Effector memory CD8-positive, alpha-beta T cell (primary cell): ENCODE results near the gene PSMD8.
A peak's percentile ranks its signal among the peaks of the same experiment; 100 is the strongest.

Experiments
- ATAC-seq: fragments of 150-1000 bp; cut with Tn5 transposase; replicated peaks from 2 replicates; pipeline ENCODE4 v1.10.0; 2021; ENCODE audit warnings: mild to moderate bottlenecking, moderate library complexity
- DNase-seq, 3 experiments: peaks; one replicate each; pipeline ENCODE4 v3.0.0; 2021
- H3K27ac Mint-ChIP-seq, 2 donors: one replicate each; pipeline ENCODE4 v1.8.0; 2022; ENCODE audit warnings: mild to moderate bottlenecking in 2 of 2, mixed read lengths in 2 of 2, moderate library complexity in 2 of 2
- H3K27me3 Mint-ChIP-seq, 2 donors: one replicate each; pipeline ENCODE4 v1.8.0; 2022; ENCODE audit warnings: mixed read lengths in 2 of 2
- H3K36me3 Mint-ChIP-seq: one replicate; pipeline ENCODE4 v1.8.0; 2022; ENCODE audit warnings: mild to moderate bottlenecking, moderate library complexity, mixed read lengths; ENCODE audit not compliant: insufficient read depth
- H3K4me1 Mint-ChIP-seq, 2 donors: one replicate each; pipeline ENCODE4 v1.8.0; 2022; ENCODE audit warnings: low read depth in 2 of 2, mixed read lengths in 2 of 2
- H3K4me3 Mint-ChIP-seq, 2 donors: one replicate each; pipeline ENCODE4 v1.8.0; 2022; ENCODE audit warnings: mild to moderate bottlenecking in 2 of 2, mixed read lengths in 2 of 2, moderate library complexity in 2 of 2
- H3K9me3 Mint-ChIP-seq, 2 donors: one replicate each; pipeline ENCODE4 v1.8.0; 2022; ENCODE audit warnings: mixed read lengths in 2 of 2

PSMD8 gene

DNA sequence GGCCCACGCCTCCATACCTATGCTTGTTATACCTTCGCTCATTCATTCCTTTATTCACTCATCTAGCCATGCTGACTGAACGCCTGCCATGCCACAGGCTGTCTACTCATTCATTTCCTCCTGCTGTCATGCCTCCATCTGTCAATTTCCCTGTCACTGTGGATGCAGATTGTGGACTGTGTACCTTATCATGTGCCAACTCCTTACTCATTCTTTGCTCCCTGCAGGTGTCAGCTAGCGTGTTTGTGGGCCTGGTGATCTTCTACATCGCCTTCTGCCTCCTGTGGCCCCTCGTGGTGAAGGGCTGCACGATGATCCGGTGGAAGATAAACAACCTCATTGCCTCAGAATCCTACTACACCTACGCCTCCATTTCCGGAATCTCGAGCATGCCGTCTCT, 4.1 kb upstream of the PSMD8 start:
- Mint-ChIP-seq H3K4me3 (no peak overlapping the region), H3K36me3 (peaks cover 10% of the 10 kb centered on the region), H3K27ac (no peak overlapping the region), H3K27me3 (peaks cover 5 to 36% of the 10 kb centered on the region in 2 donors), H3K9me3 (no peaks in the 10 kb centered on the region), H3K4me1 (peaks cover 9 to 13% of the 10 kb centered on the region in 2 donors)
- ATAC-seq (no peak), DNase-seq (no peak)

GRCh38 chr19:38371081-38371480, 3.3 kb upstream of the PSMD8 start:
- Mint-ChIP-seq H3K36me3 (peaks cover 13% of the 10 kb centered on the region), H3K4me3 (no peak overlapping the region), H3K27ac (no peak overlapping the region), H3K4me1 (peaks cover 16 to 21% of the 10 kb centered on the region in 2 donors), H3K27me3 (peaks cover 5 to 34% of the 10 kb centered on the region in 2 donors), H3K9me3 (no peaks in the 10 kb centered on the region)
- no peak for ATAC-seq
- DNase-seq: no peak

GRCh38 chr19:38373907-38374331, 452 bp upstream of the PSMD8 start:
- peak overlapping the region; percentile 98 to 100 for H3K4me3 Mint-ChIP-seq

DNA sequence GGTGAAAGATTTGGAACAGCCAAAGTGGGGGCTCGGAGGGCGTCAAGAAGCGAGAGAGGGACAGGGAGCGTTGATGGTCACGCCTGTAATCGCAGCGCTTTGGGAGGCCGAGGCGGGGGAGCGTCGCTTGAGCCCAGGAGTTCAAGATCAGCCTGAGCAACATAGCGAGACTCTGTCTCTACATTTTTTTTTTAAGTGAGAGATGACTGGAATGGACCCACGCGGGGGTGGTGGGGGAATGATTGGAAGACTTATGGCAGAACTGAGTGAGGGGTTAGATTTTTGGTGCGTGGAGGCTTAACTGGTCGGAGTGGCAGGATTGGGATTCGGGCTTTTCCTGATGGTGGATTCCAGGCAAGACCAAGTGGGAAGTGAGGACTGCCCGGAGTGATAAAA, 725 bp downstream of the PSMD8 start:
- peak overlapping the region; percentile 98 to 99 for H3K27ac Mint-ChIP-seq
- ATAC-seq (no peak), DNase-seq (no peak)
- peak overlapping the region; percentile 98 to 100 for H3K4me3 Mint-ChIP-seq
- H3K27me3 Mint-ChIP-seq: peaks cover 0 to 9% of the 10 kb centered on the region in 2 donors
- H3K9me3 Mint-ChIP-seq: no peaks in the 10 kb centered on the region
- peaks cover 40% of the 10 kb centered on the region for H3K36me3 Mint-ChIP-seq
- peaks cover 26 to 29% of the 10 kb centered on the region in 2 donors for H3K4me1 Mint-ChIP-seq

More at GRCh38 chr19:38373907-38374331, 452 bp upstream of the PSMD8 start:
- no peak for DNase-seq
- H3K36me3 Mint-ChIP-seq: peaks cover 33% of the 10 kb centered on the region
- H3K27ac Mint-ChIP-seq: peak overlapping the region; percentile 98 to 99
- H3K9me3 Mint-ChIP-seq: no peaks in the 10 kb centered on the region
- no peak for ATAC-seq
- H3K4me1 Mint-ChIP-seq: peaks cover 24 to 27% of the 10 kb centered on the region in 2 donors
- peaks cover 5 to 13% of the 10 kb centered on the region in 2 donors for H3K27me3 Mint-ChIP-seq

DNA sequence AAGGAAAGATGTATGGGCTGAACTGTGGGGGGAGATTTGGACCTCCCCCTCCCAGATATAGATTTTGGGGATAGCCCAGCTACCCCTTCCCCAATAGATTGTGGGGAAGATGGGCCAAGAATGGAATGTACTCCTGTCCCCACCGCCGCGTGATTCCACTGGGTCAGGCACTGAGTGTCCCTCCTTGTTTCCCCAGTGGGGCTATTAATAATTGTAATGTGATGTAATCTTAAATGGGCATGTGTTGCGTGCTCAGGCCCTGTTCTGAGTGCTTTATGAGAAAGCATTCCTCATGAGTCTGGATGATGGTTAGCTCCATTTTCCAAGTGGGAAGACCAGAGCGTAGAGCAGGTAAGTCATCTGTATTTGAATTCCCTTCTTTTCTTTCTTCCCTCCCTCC, 1.4 kb downstream of the PSMD8 start:
- peak overlapping the region; percentile 98 to 99 for H3K27ac Mint-ChIP-seq
- no peaks in the 10 kb centered on the region for H3K9me3 Mint-ChIP-seq
- DNase-seq (no peak), ATAC-seq (no peak)
- peak overlapping the region; percentile 98 to 100 for H3K4me3 Mint-ChIP-seq
- peaks cover 28 to 31% of the 10 kb centered on the region in 2 donors for H3K4me1 Mint-ChIP-seq
- peaks cover 46% of the 10 kb centered on the region for H3K36me3 Mint-ChIP-seq
- H3K27me3 Mint-ChIP-seq: peaks cover 0 to 2% of the 10 kb centered on the region in 2 donors

DNA sequence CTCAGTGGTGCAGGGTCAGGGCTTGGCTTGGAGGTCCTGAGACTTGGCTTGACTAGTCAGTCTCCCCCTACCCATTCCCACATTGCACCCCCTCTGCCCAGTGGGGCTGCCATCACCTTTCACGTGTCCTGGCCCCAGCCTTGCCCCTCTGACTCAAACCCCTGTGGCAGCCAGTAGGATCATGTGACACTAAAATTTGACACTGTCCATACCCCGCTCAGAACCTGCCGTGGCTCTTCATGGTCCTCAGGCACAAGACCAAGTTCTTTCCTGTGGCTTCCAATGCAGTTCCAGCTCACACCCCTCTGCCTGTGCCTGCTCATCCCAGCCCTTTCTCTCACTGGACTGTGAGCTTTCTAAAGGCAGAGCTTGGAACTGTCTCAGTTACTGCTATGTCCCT, 2.2 kb downstream of the PSMD8 start:
- peak overlapping the region; percentile 98 to 100 for H3K4me3 Mint-ChIP-seq
- ATAC-seq: no peak
- no peaks in the 10 kb centered on the region for H3K9me3 Mint-ChIP-seq
- H3K27me3 Mint-ChIP-seq: no peaks in the 10 kb centered on the region
- DNase-seq: no peak
- H3K4me1 Mint-ChIP-seq: peaks cover 28 to 31% of the 10 kb centered on the region in 2 donors
- H3K36me3 Mint-ChIP-seq: peaks cover 53% of the 10 kb centered on the region
- H3K27ac Mint-ChIP-seq: peak overlapping the region in 1 of 2 donors; percentile 81

DNA sequence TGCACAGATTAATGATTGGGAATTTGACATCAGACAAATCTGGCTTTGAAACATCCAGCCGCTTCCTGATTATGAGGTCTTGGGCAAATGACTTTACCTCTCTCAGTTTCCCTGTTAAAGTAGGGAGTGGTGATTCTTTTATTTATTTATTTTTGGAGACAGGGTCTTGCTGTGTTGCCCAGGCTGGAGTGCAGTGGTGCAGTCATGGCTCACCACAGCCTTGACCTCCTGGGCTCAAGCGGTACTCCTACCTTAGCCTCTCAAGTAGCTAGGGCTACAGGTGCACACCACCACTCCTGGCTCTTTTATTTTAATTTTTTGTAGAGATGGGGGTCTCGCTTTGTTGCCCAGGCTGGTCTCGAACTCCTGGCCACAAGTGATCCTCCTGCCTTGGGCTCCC, 2.7 kb downstream of the PSMD8 start:
- DNase-seq (no peak), ATAC-seq (no peak)
- H3K4me3 Mint-ChIP-seq: peak overlapping the region; percentile 98 to 100
- no peaks in the 10 kb centered on the region for H3K9me3 Mint-ChIP-seq
- H3K27me3 Mint-ChIP-seq: no peaks in the 10 kb centered on the region
- peak overlapping the region in 1 of 2 donors; percentile 81 for H3K27ac Mint-ChIP-seq
- peaks cover 58% of the 10 kb centered on the region for H3K36me3 Mint-ChIP-seq
- H3K4me1 Mint-ChIP-seq: peaks cover 28 to 31% of the 10 kb centered on the region in 2 donors

GRCh38 chr19:38378866-38379265, 4.5 kb downstream of the PSMD8 start:
- no peaks in the 10 kb centered on the region for H3K9me3 Mint-ChIP-seq
- ATAC-seq: no peak
- no peak overlapping the region for H3K27ac Mint-ChIP-seq
- H3K4me1 Mint-ChIP-seq: peaks cover 28 to 31% of the 10 kb centered on the region in 2 donors
- H3K27me3 Mint-ChIP-seq: no peaks in the 10 kb centered on the region
- H3K36me3 Mint-ChIP-seq: peaks cover 74% of the 10 kb centered on the region
- DNase-seq: no peak
- peak overlapping the region in 1 of 2 donors; percentile 23 for H3K4me3 Mint-ChIP-seq

DNA sequence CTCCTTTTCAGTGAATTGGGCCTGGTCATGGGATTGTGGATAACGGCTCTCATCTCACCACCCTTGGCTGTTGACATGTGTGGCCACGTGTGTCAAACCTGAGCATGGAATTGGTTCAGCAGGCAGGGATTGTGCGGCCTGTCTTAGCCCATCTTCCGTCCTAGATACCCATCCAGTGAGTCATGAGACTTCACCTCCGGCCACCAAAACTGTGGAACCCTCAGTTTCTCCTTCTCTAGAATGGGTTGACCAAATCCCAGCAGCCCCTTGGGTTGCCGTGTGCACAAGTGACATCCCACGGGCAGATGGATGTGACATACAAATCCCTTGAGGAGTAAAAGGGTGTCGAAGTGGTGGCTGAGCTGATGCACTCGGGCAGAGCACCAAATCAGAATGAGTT, 6.8 kb downstream of the PSMD8 start:
- H3K9me3 Mint-ChIP-seq: no peaks in the 10 kb centered on the region
- DNase-seq (no peak), ATAC-seq (no peak)
- no peak overlapping the region for H3K4me3 Mint-ChIP-seq
- no peaks in the 10 kb centered on the region for H3K27me3 Mint-ChIP-seq
- H3K4me1 Mint-ChIP-seq: peaks cover 10 to 11% of the 10 kb centered on the region in 2 donors
- H3K27ac Mint-ChIP-seq: no peak overlapping the region
- H3K36me3 Mint-ChIP-seq: peaks cover 67% of the 10 kb centered on the region

DNA sequence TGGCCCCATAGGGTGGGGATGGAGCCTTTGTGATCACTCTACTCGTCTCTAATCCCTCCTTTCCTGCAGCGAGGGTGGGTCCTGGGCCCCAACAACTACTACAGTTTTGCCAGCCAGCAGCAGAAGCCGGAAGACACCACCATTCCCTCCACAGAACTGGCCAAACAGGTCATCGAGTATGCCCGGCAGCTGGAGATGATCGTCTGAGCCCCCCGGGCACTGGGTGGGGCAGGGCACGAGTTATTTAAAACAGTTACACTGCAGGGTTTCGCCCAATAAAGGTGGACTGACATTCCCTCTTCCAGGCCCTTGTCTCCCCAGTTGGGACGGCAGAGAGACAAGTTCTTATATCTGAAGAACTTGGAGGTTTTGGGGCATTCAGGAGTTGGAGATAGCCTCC, 8.8 kb downstream of the PSMD8 start:
- DNase-seq (no peak), ATAC-seq (no peak)
- H3K27me3 Mint-ChIP-seq: no peaks in the 10 kb centered on the region
- H3K36me3 Mint-ChIP-seq: peaks cover 65% of the 10 kb centered on the region
- no peaks in the 10 kb centered on the region for H3K9me3 Mint-ChIP-seq
- no peak overlapping the region for H3K4me3 Mint-ChIP-seq
- no peak overlapping the region for H3K27ac Mint-ChIP-seq
- peaks cover 11 to 12% of the 10 kb centered on the region in 2 donors for H3K4me1 Mint-ChIP-seq

GRCh38 chr19:38383743-38384142, 9.4 kb downstream of the PSMD8 start:
- H3K4me3 Mint-ChIP-seq: no peak overlapping the region
- DNase-seq (no peak), ATAC-seq (no peak)
- no peaks in the 10 kb centered on the region for H3K9me3 Mint-ChIP-seq
- no peaks in the 10 kb centered on the region for H3K27me3 Mint-ChIP-seq
- peaks cover 60% of the 10 kb centered on the region for H3K36me3 Mint-ChIP-seq
- H3K4me1 Mint-ChIP-seq: peaks cover 13% of the 10 kb centered on the region in 2 donors
- no peak overlapping the region for H3K27ac Mint-ChIP-seq

DNA sequence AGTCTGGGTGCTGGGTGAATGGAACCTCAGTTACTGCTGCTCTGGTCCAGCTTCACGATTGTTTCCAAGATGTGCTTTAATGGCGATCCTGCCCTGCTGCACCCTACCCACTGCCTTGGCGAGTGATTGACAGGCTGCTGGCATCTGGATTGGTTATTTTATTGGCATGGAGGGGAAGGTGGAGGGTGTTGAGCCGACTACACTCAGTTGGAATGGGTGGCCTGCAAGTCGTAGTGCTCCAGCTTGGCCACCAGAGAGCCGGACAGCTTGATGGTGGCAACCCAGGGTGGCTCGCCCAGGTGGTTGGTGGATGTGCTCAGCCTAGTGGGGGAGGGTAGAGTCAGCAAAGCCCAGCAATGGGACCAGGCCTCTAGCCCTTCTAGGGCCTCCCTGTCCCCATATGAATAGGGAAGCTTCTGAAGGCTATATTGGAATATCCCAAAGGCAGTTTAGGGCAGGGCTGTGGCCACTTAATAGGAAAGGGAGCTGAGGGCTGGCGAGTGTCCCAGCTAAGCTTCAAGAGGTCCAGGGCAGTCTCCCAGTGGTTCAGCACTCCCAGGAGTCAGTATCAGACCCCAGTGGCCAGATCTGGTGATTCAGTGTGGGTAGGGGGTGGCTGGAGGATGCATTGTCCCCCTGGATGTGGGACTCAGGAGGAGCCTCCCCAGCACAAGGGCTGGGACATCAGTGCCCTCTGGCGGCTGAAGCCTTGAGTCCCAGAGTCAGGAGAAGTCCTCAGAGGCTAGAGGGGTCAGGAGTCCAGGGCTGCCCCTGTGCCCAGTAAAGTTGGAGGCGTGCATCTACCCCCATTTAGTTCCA, 10.0 kb downstream of the PSMD8 start:
- Mint-ChIP-seq H3K4me3 (peak overlapping the region in 1 of 2 donors; percentile 49), H3K4me1 (peaks cover 12 to 15% of the 10 kb centered on the region in 2 donors), H3K9me3 (no peaks in the 10 kb centered on the region), H3K27me3 (no peaks in the 10 kb centered on the region), H3K27ac (peak overlapping the region in 1 of 2 donors; percentile 63), H3K36me3 (peaks cover 53% of the 10 kb centered on the region)
- DNase-seq: no peak
- ATAC-seq: no peak

GRCh38 chr19:38385057-38385803, 10.9 kb downstream of the PSMD8 start:
- DNase-seq (no peak), ATAC-seq (no peak)
- Mint-ChIP-seq H3K27ac (peak overlapping the region in 1 of 2 donors; percentile 63), H3K9me3 (no peaks in the 10 kb centered on the region), H3K4me1 (peaks cover 13 to 14% of the 10 kb centered on the region in 2 donors), H3K27me3 (no peaks in the 10 kb centered on the region), H3K36me3 (peaks cover 50% of the 10 kb centered on the region), H3K4me3 (peak overlapping the region in 1 of 2 donors; percentile 49)
